Endothelial cell of umbilical vein (primary cell): ENCODE data around the gene XPOT. TPM values are rescaled to one million over a fixed set of nuclear protein-coding genes. Genes with fewer than 3 reads are reported as not detected.
"Not testable (repeated sequence)": the region's sequence is repeated elsewhere in the genome, so short reads cannot be mapped to it uniquely, and the experiment has no call there.

Experiments
- BruUV-seq: library from RNA; stranded (reverse); fragments of 400-500 nt; replicated peaks from 2 replicates; lab custom pipeline; 2021; lab: Mats Ljungman, UMichigan
- CTCF ChIA-PET: fragments of 300-600, 350-600 bp; sonication (Branson Sonifier 250); formaldehyde crosslinking; loops from one replicate; lab custom pipeline; 2021; ENCODE audit warnings: antibody characterized with exemption, inconsistent platforms; lab: Charles Lee
- POLR2A ChIA-PET: fragments of 300-600, 350-600 bp; sonication (Branson Sonifier 250); formaldehyde crosslinking; loops from one replicate; lab custom pipeline; 2021; ENCODE audit warnings: antibody characterized with exemption, inconsistent platforms; lab: Charles Lee
- DNase-seq: peaks from one replicate; pipeline ENCODE4 v3.0.0-alpha.2; 2011; ENCODE audit warnings: low read depth, low spot score
- FAIRE-seq: peaks from 2 replicates; lab custom pipeline; 2011; peaks lifted over from hg19 to GRCh38; lab: Jason Lieb, UNC
- H2AFZ ChIP-seq: 2 replicates; pipeline ENCODE4 v1.6.0; 2012; ENCODE audit warnings: low read depth, low read length, control low read depth, inconsistent platforms
- H3K27ac ChIP-seq: 2 replicates; pipeline ENCODE4 v1.5.1; 2011; ENCODE audit warnings: low read depth, mild to moderate bottlenecking, control low read depth, low read length, moderate library complexity; ENCODE audit not compliant: insufficient read depth
- H3K27me3 ChIP-seq, 2 experiments: 2 replicates each; pipeline versions ENCODE4 v1.6.0 to v1.6.1; 2011; ENCODE audit warnings: low read length in 2 of 2, mixed read lengths in 1 of 2; ENCODE audit not compliant: control insufficient read depth in 2 of 2, insufficient read depth in 2 of 2
- H3K36me3 ChIP-seq, 2 experiments: 2 replicates in 1 of 2; 3 replicates in 1 of 2; pipeline ENCODE4 v1.5.1; 2011; ENCODE audit warnings: low read length in 2 of 2, mild to moderate bottlenecking in 1 of 2, moderate library complexity in 1 of 2; ENCODE audit not compliant: control insufficient read depth in 2 of 2, insufficient read depth in 2 of 2; ENCODE audit errors: extremely low read depth in 1 of 2
- H3K4me1 ChIP-seq: 3 replicates; pipeline ENCODE4 v1.5.1; 2011; ENCODE audit warnings: mild to moderate bottlenecking, low read length; ENCODE audit not compliant: control insufficient read depth, insufficient read depth; ENCODE audit errors: extremely low read depth
- H3K4me2 ChIP-seq: 2 replicates; pipeline ENCODE4 v1.6.1; 2011; ENCODE audit warnings: low read length, control low read depth, mixed read lengths; ENCODE audit not compliant: insufficient read depth
- H3K4me3 ChIP-seq, 3 experiments: fragments of 200-600 bp in 1 of 3; sonication (generic), shearing (Covaris generic) in 1 of 3; replicated peaks in 1 of 3; 2 replicates each; pipeline ENCODE4 v1.5.1; 2011 to 2016; ENCODE audit warnings: control low read depth in 3 of 3, low read length in 3 of 3, mild to moderate bottlenecking in 2 of 3, inconsistent platforms in 1 of 3, low read depth in 1 of 3, moderate library complexity in 1 of 3; ENCODE audit not compliant: insufficient read depth in 1 of 3
- H3K79me2 ChIP-seq: 2 replicates; pipeline ENCODE4 v1.6.0; 2012; ENCODE audit warnings: low read length, inconsistent platforms; ENCODE audit not compliant: control insufficient read depth, insufficient read depth
- H3K9ac ChIP-seq: replicated peaks from 2 replicates; pipeline ENCODE3; 2011; ENCODE audit warnings: low read length, control low read depth; ENCODE audit not compliant: insufficient read depth; ENCODE audit errors: extremely low read depth
- H3K9me1 ChIP-seq: replicated peaks from 3 replicates; pipeline ENCODE4 v1.6.0; 2011; ENCODE audit warnings: mild to moderate bottlenecking, low read length; ENCODE audit not compliant: control insufficient read depth, insufficient read depth; ENCODE audit errors: extremely low read depth
- H3K9me3 ChIP-seq: replicated peaks from 2 replicates; pipeline ENCODE4 v1.5.1; 2012; ENCODE audit warnings: low read length, inconsistent platforms; ENCODE audit not compliant: control insufficient read depth, insufficient read depth
- H4K20me1 ChIP-seq: replicated peaks from 2 replicates; pipeline ENCODE3; 2011; ENCODE audit warnings: mild to moderate bottlenecking, low read length; ENCODE audit not compliant: control insufficient read depth, insufficient read depth; ENCODE audit errors: extremely low read depth
- FOS ChIP-seq: IDR thresholded peaks from 2 replicates; pipeline ENCODE4 v1.6.1; 2011; ENCODE audit warnings: mild to moderate bottlenecking, low read length, moderate library complexity, borderline replicate concordance; ENCODE audit not compliant: insufficient read depth
- JUN ChIP-seq: IDR thresholded peaks from 2 replicates; pipeline ENCODE4 v1.6.1; 2011; ENCODE audit warnings: borderline replicate concordance, low read depth; ENCODE audit not compliant: insufficient read length, insufficient read depth
- POLR2A ChIP-seq: IDR thresholded peaks from 2 replicates; pipeline ENCODE4 v1.6.1; 2012; ENCODE audit warnings: low read depth, mild to moderate bottlenecking, control low read depth, low read length
- dilution Hi-C: fragments of 300-500 bp; cut with MboI; formaldehyde crosslinking; loops from one replicate; pipeline ENCODE4 v1.15.0; 2019; ENCODE audit warnings: low sequenced_read_pairs; ENCODE audit not compliant: extremely low pct_ligation_motif_present
- intact Hi-C: fragments of 100-400 bp; cut with micrococcal nuclease; formaldehyde crosslinking; loops from one replicate; pipeline ENCODE4 v1.10.0; 2022
- polyA plus RNA-seq, 4 experiments: library from polyadenylated mRNA; depleted of rRNA in 3 of 4; stranded (reverse) in 3 of 4; unstranded in 1 of 4; fragments of >200 nt; gene quantifications; 2 replicates each; pipeline versions ENCODE4 v1.2.1 to v1.2.3, GENCODE V29; 2011 to 2012; ENCODE audit warnings: missing spikeins in 1 of 4
- total RNA-seq: library from RNA; stranded (reverse); gene quantifications from 2 replicates; pipeline ENCODE4 v1.2.3, GENCODE V29; 2021
- TF ChIP-seq, protein P1 (sequence below), 2 donors: IDR thresholded peaks; 1 replicate in 1 of 2; 2 replicates in 1 of 2; pipeline ENCODE4 v1.5.1; 2011; ENCODE audit warnings: low read length in 2 of 2, mild to moderate bottlenecking in 2 of 2, moderate library complexity in 2 of 2, control low read depth in 1 of 2, inconsistent platforms in 1 of 2, low read depth in 1 of 2; ENCODE audit not compliant: insufficient read depth in 1 of 2; ENCODE audit errors: extremely low read depth in 1 of 2

Gene XPOT
- total and polyA plus RNA-seq, 2 donors (not counting 3 experiments of a cell fraction or from before 2014, with no cell fraction given), result 21.9 to 88.9 TPM

DNA sequence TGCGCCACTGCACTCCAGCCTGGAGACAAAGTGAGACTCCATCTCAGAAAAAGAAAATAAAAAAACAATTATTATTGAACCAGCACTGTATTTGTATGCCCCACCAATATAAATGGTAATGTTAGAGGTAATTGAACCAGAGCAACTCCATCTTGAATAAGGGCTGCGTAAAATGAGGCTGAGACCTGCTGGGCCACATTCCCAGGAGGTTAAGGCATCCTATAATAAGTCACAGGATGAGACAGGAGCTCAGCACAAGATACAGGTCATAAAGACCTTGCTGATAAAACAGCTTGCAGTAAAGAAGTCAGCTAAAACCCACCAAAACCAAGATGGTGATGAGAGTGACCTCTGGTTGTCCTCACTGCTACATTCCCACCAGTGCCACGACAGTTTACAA lies 43.0 kb upstream of the XPOT start:
- dilution Hi-C loops, H3K4me2 ChIP-seq, CTCF ChIA-PET, H3K4me1 ChIP-seq, FAIRE-seq, H3K79me2 ChIP-seq, H3K27ac ChIP-seq, H3K9me1 ChIP-seq, H2AFZ ChIP-seq, DNase-seq, POLR2A ChIA-PET, intact Hi-C loops, H3K9ac ChIP-seq, H3K27me3 ChIP-seq, H4K20me1 ChIP-seq, H3K36me3 ChIP-seq, H3K9me3 ChIP-seq, BruUV-seq, H3K4me3 ChIP-seq: not testable (repeated sequence)

DNA sequence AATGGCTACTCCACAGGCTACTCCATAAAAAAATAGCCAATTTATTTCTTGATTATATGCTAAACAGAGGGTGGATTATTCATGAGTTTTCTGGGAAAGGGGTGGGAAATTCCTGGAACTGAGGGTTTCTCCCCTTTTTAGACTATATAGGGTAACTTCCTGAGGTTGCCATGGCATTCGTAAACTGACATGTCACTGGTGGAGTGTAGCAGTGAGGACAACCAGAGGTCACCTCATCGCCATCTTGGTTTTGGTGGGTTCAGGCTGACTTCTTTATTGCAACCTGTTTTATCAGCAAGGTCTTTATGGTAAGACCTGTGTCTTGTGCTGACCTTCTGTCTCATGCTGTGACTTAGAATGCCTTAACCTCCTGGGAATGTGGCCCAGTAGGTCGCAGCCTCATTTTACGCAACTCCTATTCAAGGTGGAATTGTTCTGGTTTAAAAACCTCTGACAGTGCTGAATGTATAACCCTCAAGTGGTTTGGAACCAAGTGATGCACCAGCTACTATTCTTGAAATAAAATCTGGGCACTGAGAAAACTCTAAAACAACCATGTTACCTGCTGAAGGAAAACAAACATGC lies 41.4 kb upstream of the XPOT start:
- TF ChIP-seq FOS, result no peak
- TF ChIP-seq POLR2A, result no peak
- TF ChIP-seq, protein P1, sequence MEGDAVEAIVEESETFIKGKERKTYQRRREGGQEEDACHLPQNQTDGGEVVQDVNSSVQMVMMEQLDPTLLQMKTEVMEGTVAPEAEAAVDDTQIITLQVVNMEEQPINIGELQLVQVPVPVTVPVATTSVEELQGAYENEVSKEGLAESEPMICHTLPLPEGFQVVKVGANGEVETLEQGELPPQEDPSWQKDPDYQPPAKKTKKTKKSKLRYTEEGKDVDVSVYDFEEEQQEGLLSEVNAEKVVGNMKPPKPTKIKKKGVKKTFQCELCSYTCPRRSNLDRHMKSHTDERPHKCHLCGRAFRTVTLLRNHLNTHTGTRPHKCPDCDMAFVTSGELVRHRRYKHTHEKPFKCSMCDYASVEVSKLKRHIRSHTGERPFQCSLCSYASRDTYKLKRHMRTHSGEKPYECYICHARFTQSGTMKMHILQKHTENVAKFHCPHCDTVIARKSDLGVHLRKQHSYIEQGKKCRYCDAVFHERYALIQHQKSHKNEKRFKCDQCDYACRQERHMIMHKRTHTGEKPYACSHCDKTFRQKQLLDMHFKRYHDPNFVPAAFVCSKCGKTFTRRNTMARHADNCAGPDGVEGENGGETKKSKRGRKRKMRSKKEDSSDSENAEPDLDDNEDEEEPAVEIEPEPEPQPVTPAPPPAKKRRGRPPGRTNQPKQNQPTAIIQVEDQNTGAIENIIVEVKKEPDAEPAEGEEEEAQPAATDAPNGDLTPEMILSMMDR (IDR thresholded peaks at IDR 0.05; ENCODE audit: extremely low read depth in 1 of 2, insufficient read depth in 1 of 2, low read depth in 1 of 2, low read length in 2 of 2), result no peak
- TF ChIP-seq JUN, result no peak
- Histone ChIP-seq H3K27me3 (no peaks in the 10 kb centered on the region), H3K27ac (no peak overlapping the region), H2AFZ (no peak overlapping the region), H3K9ac (no peak overlapping the region), H4K20me1 (no peaks in the 10 kb centered on the region), H3K9me1 (no peaks in the 10 kb centered on the region), H3K9me3 (no peaks in the 10 kb centered on the region), H3K4me2 (no peak overlapping the region), H3K4me3 (no peak overlapping the region), H3K4me1 (no peaks in the 10 kb centered on the region), H3K79me2 (no peaks in the 10 kb centered on the region), H3K36me3 (no peaks in the 10 kb centered on the region)
- no TSS peak for BruUV-seq
- DNase-seq (no peak), FAIRE-seq (no peak)
- dilution Hi-C loops, result no loop called here
- CTCF ChIA-PET, result no interaction called here
- POLR2A ChIA-PET, result no interaction called here
- intact Hi-C loops, result no loop called here
